ENCODE results near the gene HFE. TPM values are rescaled to one million over a fixed set of nuclear protein-coding genes. Genes with fewer than 3 reads are reported as not detected.
A peak's percentile ranks its signal among the peaks of the same experiment; 100 is the strongest.

The HFE gene
- total and polyA plus RNA-seq, 2 of the 13 experiments (the other 11 are each of a cell fraction or from before 2014, with no cell fraction given): 3.7 to 6.3 TPM

DNA sequence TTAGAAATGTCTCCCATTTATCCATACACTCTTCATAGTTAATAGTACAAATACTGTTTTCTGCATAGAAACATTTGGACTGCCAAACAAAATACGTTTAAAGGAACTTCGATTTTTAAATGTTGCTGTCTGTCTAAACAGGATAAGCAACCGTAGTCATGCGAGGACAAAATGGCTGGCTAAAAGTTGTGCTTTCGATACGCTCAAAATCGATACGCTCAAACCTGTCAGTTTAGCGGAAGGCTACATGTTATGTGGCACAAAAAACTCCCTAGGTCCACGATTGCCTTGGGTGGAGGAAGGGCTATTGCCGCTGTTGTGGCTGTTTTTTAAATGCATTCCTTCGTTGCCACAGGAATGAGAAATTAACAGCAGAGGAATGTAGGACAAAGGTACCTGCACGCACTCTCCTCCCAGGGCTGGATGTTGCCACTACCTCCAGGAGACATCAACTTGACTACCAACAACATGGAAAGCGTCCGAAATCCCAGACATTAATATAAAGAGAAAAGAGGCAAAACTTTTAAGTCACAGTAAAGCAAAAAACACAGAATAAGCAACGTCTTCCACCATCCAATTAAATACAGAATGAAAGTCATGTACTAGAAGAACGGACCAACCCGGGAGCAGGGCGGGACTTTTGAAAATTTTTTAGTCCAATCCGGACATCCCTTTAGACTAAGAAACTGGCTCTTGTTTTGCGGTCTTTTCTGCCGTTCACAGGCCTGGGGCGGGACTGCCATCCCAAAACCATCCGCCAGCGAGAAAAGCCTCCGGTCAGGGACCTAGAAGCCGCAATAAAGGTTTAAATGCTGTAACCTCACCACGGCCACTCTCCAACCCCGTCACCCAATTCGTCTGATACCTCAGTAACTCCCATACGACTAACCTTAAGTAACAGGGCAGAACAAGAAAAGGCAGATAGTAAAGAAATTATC is 32.2 kb upstream of the HFE start (continued):
- TF ChIP-seq ZSCAN12 (CRISPR knock-in tag; IDR thresholded peaks at IDR 0.05) (no peak), ZNF317 (CRISPR knock-in tag; IDR thresholded peaks at IDR 0.05) (no peak; the same call in 1 of the 2 replicates), TEAD3 (CRISPR knock-in tag; optimal IDR thresholded peaks at IDR 0.05; ENCODE audit: borderline replicate concordance) (peak; percentile 98), ZNF367 (CRISPR knock-in tag; IDR thresholded peaks at IDR 0.05; ENCODE audit: borderline replicate concordance) (0 out of 2 replicates have a peak, but pooled peaks have one; percentile 46), ONECUT2 (CRISPR knock-in tag; IDR thresholded peaks at IDR 0.05) (peak; percentile 98), MTF1 (CRISPR knock-in tag; IDR thresholded peaks at IDR 0.05) (no peak), HNRNPH1 (optimal IDR thresholded peaks at IDR 0.05; ENCODE audit: low read depth, low read length) (peak; percentile 98), ZKSCAN5 (CRISPR knock-in tag; IDR thresholded peaks at IDR 0.05) (no peak), DR1 (CRISPR knock-in tag; IDR thresholded peaks at IDR 0.05) (no peak), ZNF20 (CRISPR knock-in tag; IDR thresholded peaks at IDR 0.05) (no peak; the same call in 1 of the 2 replicates), ZNF446 (CRISPR knock-in tag; IDR thresholded peaks at IDR 0.05) (no peak), SAP130 (CRISPR knock-in tag; IDR thresholded peaks at IDR 0.05; ENCODE audit: low read depth) (peak; percentile 91), ZNF337 (CRISPR knock-in tag; IDR thresholded peaks at IDR 0.05; ENCODE audit: borderline replicate concordance, low read depth) (no peak), TCF7L2 (IDR thresholded peaks at IDR 0.05; ENCODE audit: low read depth, low read length) (no peak), REXO4 (CRISPR knock-in tag; IDR thresholded peaks at IDR 0.05; ENCODE audit: borderline replicate concordance) (no peak)
- TF ChIP-seq, protein P1, sequence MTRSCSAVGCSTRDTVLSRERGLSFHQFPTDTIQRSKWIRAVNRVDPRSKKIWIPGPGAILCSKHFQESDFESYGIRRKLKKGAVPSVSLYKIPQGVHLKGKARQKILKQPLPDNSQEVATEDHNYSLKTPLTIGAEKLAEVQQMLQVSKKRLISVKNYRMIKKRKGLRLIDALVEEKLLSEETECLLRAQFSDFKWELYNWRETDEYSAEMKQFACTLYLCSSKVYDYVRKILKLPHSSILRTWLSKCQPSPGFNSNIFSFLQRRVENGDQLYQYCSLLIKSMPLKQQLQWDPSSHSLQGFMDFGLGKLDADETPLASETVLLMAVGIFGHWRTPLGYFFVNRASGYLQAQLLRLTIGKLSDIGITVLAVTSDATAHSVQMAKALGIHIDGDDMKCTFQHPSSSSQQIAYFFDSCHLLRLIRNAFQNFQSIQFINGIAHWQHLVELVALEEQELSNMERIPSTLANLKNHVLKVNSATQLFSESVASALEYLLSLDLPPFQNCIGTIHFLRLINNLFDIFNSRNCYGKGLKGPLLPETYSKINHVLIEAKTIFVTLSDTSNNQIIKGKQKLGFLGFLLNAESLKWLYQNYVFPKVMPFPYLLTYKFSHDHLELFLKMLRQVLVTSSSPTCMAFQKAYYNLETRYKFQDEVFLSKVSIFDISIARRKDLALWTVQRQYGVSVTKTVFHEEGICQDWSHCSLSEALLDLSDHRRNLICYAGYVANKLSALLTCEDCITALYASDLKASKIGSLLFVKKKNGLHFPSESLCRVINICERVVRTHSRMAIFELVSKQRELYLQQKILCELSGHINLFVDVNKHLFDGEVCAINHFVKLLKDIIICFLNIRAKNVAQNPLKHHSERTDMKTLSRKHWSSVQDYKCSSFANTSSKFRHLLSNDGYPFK (CRISPR knock-in tag; IDR thresholded peaks at IDR 0.05; ENCODE audit: borderline replicate concordance): no peak
- TF ChIP-seq, protein P2, sequence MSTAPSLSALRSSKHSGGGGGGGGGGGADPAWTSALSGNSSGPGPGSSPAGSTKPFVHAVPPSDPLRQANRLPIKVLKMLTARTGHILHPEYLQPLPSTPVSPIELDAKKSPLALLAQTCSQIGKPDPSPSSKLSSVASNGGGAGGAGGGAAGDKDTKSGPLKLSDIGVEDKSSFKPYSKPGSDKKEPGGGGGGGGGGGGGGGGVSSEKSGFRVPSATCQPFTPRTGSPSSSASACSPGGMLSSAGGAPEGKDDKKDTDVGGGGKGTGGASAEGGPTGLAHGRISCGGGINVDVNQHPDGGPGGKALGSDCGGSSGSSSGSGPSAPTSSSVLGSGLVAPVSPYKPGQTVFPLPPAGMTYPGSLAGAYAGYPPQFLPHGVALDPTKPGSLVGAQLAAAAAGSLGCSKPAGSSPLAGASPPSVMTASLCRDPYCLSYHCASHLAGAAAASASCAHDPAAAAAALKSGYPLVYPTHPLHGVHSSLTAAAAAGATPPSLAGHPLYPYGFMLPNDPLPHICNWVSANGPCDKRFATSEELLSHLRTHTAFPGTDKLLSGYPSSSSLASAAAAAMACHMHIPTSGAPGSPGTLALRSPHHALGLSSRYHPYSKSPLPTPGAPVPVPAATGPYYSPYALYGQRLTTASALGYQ (CRISPR knock-in tag; IDR thresholded peaks at IDR 0.05): no peak
- TF ChIP-seq, protein P3, sequence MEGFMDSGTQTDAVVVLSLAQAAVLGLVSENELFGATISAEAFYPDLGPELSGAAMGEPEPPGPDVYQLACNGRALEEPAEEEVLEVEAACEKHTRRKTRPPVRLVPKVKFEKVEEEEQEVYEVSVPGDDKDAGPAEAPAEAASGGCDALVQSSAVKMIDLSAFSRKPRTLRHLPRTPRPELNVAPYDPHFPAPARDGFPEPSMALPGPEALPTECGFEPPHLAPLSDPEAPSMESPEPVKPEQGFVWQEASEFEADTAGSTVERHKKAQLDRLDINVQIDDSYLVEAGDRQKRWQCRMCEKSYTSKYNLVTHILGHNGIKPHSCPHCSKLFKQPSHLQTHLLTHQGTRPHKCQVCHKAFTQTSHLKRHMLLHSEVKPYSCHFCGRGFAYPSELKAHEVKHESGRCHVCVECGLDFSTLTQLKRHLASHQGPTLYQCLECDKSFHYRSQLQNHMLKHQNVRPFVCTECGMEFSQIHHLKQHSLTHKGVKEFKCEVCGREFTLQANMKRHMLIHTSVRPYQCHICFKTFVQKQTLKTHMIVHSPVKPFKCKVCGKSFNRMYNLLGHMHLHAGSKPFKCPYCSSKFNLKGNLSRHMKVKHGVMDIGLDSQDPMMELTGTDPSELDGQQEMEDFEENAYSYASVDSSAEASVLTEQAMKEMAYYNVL (CRISPR knock-in tag; IDR thresholded peaks at IDR 0.05; ENCODE audit: borderline replicate concordance): peak; percentile 29; the same call in 1 of the 2 replicates
- TF ChIP-seq, protein P4, sequence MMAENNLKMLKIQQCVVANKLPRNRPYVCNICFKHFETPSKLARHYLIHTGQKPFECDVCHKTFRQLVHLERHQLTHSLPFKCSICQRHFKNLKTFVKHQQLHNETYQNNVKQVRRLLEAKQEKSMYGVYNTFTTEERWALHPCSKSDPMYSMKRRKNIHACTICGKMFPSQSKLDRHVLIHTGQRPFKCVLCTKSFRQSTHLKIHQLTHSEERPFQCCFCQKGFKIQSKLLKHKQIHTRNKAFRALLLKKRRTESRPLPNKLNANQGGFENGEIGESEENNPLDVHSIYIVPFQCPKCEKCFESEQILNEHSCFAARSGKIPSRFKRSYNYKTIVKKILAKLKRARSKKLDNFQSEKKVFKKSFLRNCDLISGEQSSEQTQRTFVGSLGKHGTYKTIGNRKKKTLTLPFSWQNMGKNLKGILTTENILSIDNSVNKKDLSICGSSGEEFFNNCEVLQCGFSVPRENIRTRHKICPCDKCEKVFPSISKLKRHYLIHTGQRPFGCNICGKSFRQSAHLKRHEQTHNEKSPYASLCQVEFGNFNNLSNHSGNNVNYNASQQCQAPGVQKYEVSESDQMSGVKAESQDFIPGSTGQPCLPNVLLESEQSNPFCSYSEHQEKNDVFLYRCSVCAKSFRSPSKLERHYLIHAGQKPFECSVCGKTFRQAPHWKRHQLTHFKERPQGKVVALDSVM (CRISPR knock-in tag; IDR thresholded peaks at IDR 0.05): no peak
